Panc1 (cell line): ENCODE data around the gene TMEM91. TPM values are rescaled to one million over a fixed set of nuclear protein-coding genes. Genes with fewer than 3 reads are reported as not detected.

Source experiments
- ATAC-seq: fragments of 200-7000 bp; cut with Tn5 transposase; 2 replicates; pipeline ENCODE4 v1.9.1; 2020; ENCODE audit warnings: mild to moderate bottlenecking, moderate library complexity
- BruUV-seq: library from RNA; stranded (reverse); fragments of 400-500 nt; replicated peaks from 2 replicates; lab custom pipeline; 2021; lab: Mats Ljungman, UMichigan
- CTCF ChIA-PET: fragments of 300-600 bp; sonication (Branson Sonifier 250); formaldehyde crosslinking; loops from one replicate; lab custom pipeline; 2022; ENCODE audit warnings: antibody characterized with exemption; lab: Charles Lee
- POLR2A ChIA-PET: fragments of 300-600 bp; sonication (Branson Sonifier 250); formaldehyde crosslinking; loops from one replicate; lab custom pipeline; 2022; ENCODE audit warnings: antibody characterized with exemption; lab: Charles Lee
- DNase-seq: peaks from one replicate; pipeline ENCODE4 v3.0.0-alpha.2; 2010; ENCODE audit warnings: low read depth, low spot score
- H3K27ac ChIP-seq: 2 replicates; pipeline ENCODE4 v1.5.1; 2011; ENCODE audit warnings: mild to moderate bottlenecking, low read length, inconsistent platforms
- H3K27me3 ChIP-seq: fragments of 200-500 bp; sonication (Bioruptor generic); 2 replicates; pipeline ENCODE4 v1.6.0; 2014; ENCODE audit warnings: low read length, inconsistent platforms; ENCODE audit not compliant: control insufficient read depth, insufficient read depth
- H3K36me3 ChIP-seq: fragments of 200-500 bp; sonication (Bioruptor generic); 2 replicates; pipeline ENCODE4 v1.5.1; 2014; ENCODE audit warnings: inconsistent platforms, mild to moderate bottlenecking, low read length, moderate library complexity; ENCODE audit not compliant: control insufficient read depth, insufficient read depth
- H3K4me1 ChIP-seq: 2 replicates; pipeline ENCODE4 v1.5.1; 2011; ENCODE audit warnings: inconsistent platforms, mild to moderate bottlenecking, low read length, moderate library complexity; ENCODE audit not compliant: control insufficient read depth, insufficient read depth
- H3K4me3 ChIP-seq, 2 experiments: 2 replicates each; pipeline ENCODE4 v1.5.1; 2011 to 2012; ENCODE audit warnings: low read depth in 2 of 2, low read length in 2 of 2, mild to moderate bottlenecking in 2 of 2, inconsistent platforms in 1 of 2, moderate library complexity in 1 of 2
- H3K9me3 ChIP-seq: fragments of 200-500 bp; sonication (Bioruptor generic); 2 replicates; pipeline ENCODE4 v1.5.1; 2014; ENCODE audit warnings: low read depth, mild to moderate bottlenecking, inconsistent platforms, low read length, moderate library complexity; ENCODE audit not compliant: control insufficient read depth, insufficient read depth
- POLR2AphosphoS5 ChIP-seq: IDR thresholded peaks from 2 replicates; pipeline ENCODE4 v1.6.1; 2012; ENCODE audit warnings: mild to moderate bottlenecking, low read depth, low read length, moderate library complexity
- REST ChIP-seq, 2 experiments: IDR thresholded peaks; 2 replicates each; pipeline ENCODE4 v1.6.1; 2011 to 2012; ENCODE audit warnings: low read depth in 2 of 2, control low read depth in 1 of 2, low read length in 1 of 2, mild to moderate bottlenecking in 1 of 2, moderate library complexity in 1 of 2; ENCODE audit not compliant: insufficient read depth in 1 of 2
- SIN3A ChIP-seq: IDR thresholded peaks from 2 replicates; pipeline ENCODE4 v1.6.1; 2012; ENCODE audit warnings: low read depth, mild to moderate bottlenecking, low read length, moderate library complexity, borderline replicate concordance; ENCODE audit not compliant: insufficient read depth
- TCF7L2 ChIP-seq: IDR thresholded peaks from 2 replicates; pipeline ENCODE4 v1.6.1; 2011; ENCODE audit warnings: mild to moderate bottlenecking, low read depth, low read length, inconsistent platforms
- in situ Hi-C: cut with HindIII; loops from 2 replicates; pipeline ENCODE4 v1.10.0; 2016; ENCODE audit warnings: low sequenced_read_pairs, low pct_unique_long_range_greater_than_20kb
- intact Hi-C: fragments of 100-400 bp; cut with micrococcal nuclease; formaldehyde crosslinking; loops from one replicate; pipeline ENCODE4 v1.10.0; 2022; ENCODE audit not compliant: unreplicated experiment
- total RNA-seq: library from RNA; stranded (reverse); gene quantifications from one replicate; pipeline ENCODE4 v1.2.1, GENCODE V29; 2021; ENCODE audit not compliant: unreplicated experiment
- TF ChIP-seq, protein P1 (sequence below): fragments of 450-650 bp; IDR thresholded peaks from 2 replicates; pipeline ENCODE4 v1.5.1; 2017; ENCODE audit warnings: mild to moderate bottlenecking

TMEM91 gene
- total RNA-seq, 1 experiment from 2014 or later = 4.4 TPM

DNA sequence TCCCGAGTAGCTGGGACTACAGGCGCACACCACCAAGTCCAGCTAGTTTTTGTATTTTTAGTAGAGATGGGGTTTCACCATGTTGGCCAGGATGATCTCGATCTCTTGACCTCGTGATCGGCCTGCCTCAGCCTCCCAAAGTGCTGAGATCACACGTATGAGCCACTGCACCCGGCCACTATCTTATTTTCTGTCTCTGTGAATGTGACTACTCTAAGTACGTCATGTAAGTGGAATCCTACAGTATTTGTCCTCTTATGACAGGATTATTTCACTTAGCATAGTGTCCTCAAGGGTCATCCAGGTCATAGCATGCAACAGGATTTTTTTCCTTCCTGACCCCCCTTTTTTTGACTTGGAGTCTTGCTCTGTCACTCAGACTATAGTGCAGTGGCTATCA is 4.8 kb upstream of the TMEM91 start:
- H3K4me1 ChIP-seq = peaks cover 4% of the 10 kb centered on the region; the same call in 1 of the 2 replicates
- H3K27ac ChIP-seq = no peak overlapping the region
- in situ Hi-C loops = no loop called here
- no peak for ATAC-seq
- ChIA-PET CTCF (no interaction called here), POLR2A (interaction anchor here (0.7 kb wide), 1 partner anchor 15 kb away, joined by 6 read pairs; no protein-coding TSS in a partner anchor)
- intact Hi-C loops = no loop called here
- DNase-seq = no peak
- no TSS peak for BruUV-seq
- H3K36me3 ChIP-seq = no peaks in the 10 kb centered on the region
- TF ChIP-seq TCF7L2 = no peak
- no peak for TF ChIP-seq POLR2AphosphoS5
- TF ChIP-seq REST (IDR thresholded peaks at IDR 0.05; ENCODE audit: insufficient read depth in 1 of 2, low read depth in 2 of 2, low read length in 1 of 2) = no peak
- TF ChIP-seq, protein P1, sequence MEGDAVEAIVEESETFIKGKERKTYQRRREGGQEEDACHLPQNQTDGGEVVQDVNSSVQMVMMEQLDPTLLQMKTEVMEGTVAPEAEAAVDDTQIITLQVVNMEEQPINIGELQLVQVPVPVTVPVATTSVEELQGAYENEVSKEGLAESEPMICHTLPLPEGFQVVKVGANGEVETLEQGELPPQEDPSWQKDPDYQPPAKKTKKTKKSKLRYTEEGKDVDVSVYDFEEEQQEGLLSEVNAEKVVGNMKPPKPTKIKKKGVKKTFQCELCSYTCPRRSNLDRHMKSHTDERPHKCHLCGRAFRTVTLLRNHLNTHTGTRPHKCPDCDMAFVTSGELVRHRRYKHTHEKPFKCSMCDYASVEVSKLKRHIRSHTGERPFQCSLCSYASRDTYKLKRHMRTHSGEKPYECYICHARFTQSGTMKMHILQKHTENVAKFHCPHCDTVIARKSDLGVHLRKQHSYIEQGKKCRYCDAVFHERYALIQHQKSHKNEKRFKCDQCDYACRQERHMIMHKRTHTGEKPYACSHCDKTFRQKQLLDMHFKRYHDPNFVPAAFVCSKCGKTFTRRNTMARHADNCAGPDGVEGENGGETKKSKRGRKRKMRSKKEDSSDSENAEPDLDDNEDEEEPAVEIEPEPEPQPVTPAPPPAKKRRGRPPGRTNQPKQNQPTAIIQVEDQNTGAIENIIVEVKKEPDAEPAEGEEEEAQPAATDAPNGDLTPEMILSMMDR = no peak
- TF ChIP-seq SIN3A = no peak
- H3K9me3 ChIP-seq = no peaks in the 10 kb centered on the region
- no peaks in the 10 kb centered on the region for H3K27me3 ChIP-seq
- H3K4me3 ChIP-seq = no peak overlapping the region

DNA sequence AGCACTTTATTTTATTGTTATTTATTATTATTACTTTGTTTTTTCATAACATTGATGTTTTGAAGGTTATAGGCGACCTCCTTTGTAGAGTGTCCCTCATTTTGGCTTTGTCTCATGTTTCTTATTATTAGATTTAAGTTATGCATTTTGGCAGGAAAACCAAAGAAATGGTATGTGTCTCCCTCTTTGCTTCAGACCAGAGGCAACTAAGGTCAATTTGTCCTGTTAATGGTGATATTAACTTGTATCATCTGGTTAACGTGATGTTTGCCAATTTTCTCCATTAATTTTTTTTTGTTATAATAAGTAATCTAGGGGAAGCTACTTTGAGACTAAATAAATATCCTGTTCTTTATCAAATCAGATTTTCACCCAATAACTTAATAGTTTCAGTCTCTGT is 3.8 kb upstream of the TMEM91 start:
- Histone ChIP-seq H3K9me3 (no peaks in the 10 kb centered on the region), H3K4me3 (no peak overlapping the region), H3K4me1 (peaks cover 4% of the 10 kb centered on the region; the same call in 1 of the 2 replicates), H3K36me3 (no peaks in the 10 kb centered on the region), H3K27ac (no peak overlapping the region), H3K27me3 (no peaks in the 10 kb centered on the region)
- DNase-seq (no peak), ATAC-seq (no peak)
- POLR2A ChIA-PET = interaction anchor here (0.6 to 0.8 kb wide), 2 partner anchors 8 to 432 kb away, joined by 4 read pairs; no protein-coding TSS in a partner anchor
- intact Hi-C loops = no loop called here
- no TSS peak for BruUV-seq
- in situ Hi-C loops = no loop called here
- CTCF ChIA-PET = no interaction called here
- TF ChIP-seq REST (IDR thresholded peaks at IDR 0.05; ENCODE audit: insufficient read depth in 1 of 2, low read depth in 2 of 2, low read length in 1 of 2) (no peak), SIN3A (no peak), POLR2AphosphoS5 (no peak), TCF7L2 (no peak)
- TF ChIP-seq, protein P1 = no peak
